K562 (cell line): Measurements from ENCODE around the gene TMEM117. TPM values are rescaled to one million over a fixed set of nuclear protein-coding genes. Genes with fewer than 3 reads are reported as not detected.

Experiments used
- ATAC-seq: fragments of 200-7000 bp; cut with Tn5 transposase; 3 replicates; pipeline ENCODE4 v1.9.1; 2020; ENCODE audit warnings: moderate library complexity
- BruUV-seq: library from RNA; stranded (reverse); fragments of 400-500 nt; replicated peaks from 2 replicates; lab custom pipeline; 2021; lab: Mats Ljungman, UMichigan
- CTCF ChIA-PET: fragments of 300-600 bp; formaldehyde crosslinking; extraction: SDS; loops from one replicate; lab custom pipeline; 2021; ENCODE audit warnings: low intra/inter-chr PET ratio; lab: Yijun Ruan, JAX
- POLR2A ChIA-PET: fragments of 300-600, 350-650 bp; sonication (Branson Sonifier 250); formaldehyde crosslinking; extraction: SDS; loops from one replicate; lab custom pipeline; 2021; ENCODE audit warnings: antibody characterized with exemption, inconsistent platforms; lab: Yijun Ruan, JAX
- DNase-seq, 4 experiments: peaks; one replicate each; pipeline versions ENCODE4 v3.0.0 to v3.0.0-alpha.2; 2011 to 2018; ENCODE audit warnings: low spot score in 3 of 4, mixed read lengths in 3 of 4; ENCODE audit errors: extremely low read depth in 1 of 4
- FAIRE-seq: peaks from 2 replicates; lab custom pipeline; 2011; peaks lifted over from hg19 to GRCh38; lab: Jason Lieb, UNC
- H2AFZ ChIP-seq: 2 replicates; pipeline ENCODE4 v1.6.0; 2011; ENCODE audit warnings: low read depth, low read length, control low read depth, inconsistent platforms
- H3K27ac ChIP-seq: fragments of 200-600 bp; 3 replicates; pipeline ENCODE4 v1.8.0; 2011; ENCODE audit warnings: low read depth, mild to moderate bottlenecking, control low read depth, inconsistent platforms, low read length, moderate library complexity, mixed read lengths; ENCODE audit errors: extremely low read depth
- H3K27me3 ChIP-seq, 2 experiments: fragments of 300-600 bp in 1 of 2; 2 replicates in 1 of 2; 3 replicates in 1 of 2; pipeline versions ENCODE4 v1.6.0 to v1.8.0; 2011; ENCODE audit warnings: inconsistent platforms in 2 of 2, low read length in 2 of 2, mild to moderate bottlenecking in 1 of 2, mixed read lengths in 1 of 2, moderate library complexity in 1 of 2; ENCODE audit not compliant: control insufficient read depth in 2 of 2, insufficient read depth in 2 of 2
- H3K36me3 ChIP-seq: fragments of 300-600 bp; 3 replicates; pipeline ENCODE4 v1.8.0; 2011; ENCODE audit warnings: mild to moderate bottlenecking, low read length, inconsistent platforms; ENCODE audit not compliant: control insufficient read depth, insufficient read depth
- H3K4me1 ChIP-seq, 2 experiments: fragments of 200-600 bp in 1 of 2; replicated peaks in 1 of 2; 2 replicates in 1 of 2; 3 replicates in 1 of 2; pipeline versions ENCODE4 v1.5.1 to v1.8.0; 2011; ENCODE audit warnings: inconsistent platforms in 2 of 2, low read length in 2 of 2, mild to moderate bottlenecking in 1 of 2, mixed read lengths in 1 of 2, moderate library complexity in 1 of 2; ENCODE audit not compliant: control insufficient read depth in 2 of 2, insufficient read depth in 2 of 2
- H3K4me2 ChIP-seq: 2 replicates; pipeline ENCODE4 v1.6.1; 2011; ENCODE audit warnings: low read length, control low read depth, inconsistent platforms, mixed read lengths; ENCODE audit not compliant: insufficient read depth
- H3K4me3 ChIP-seq: fragments of 200-600 bp; sonication (generic), shearing (Covaris generic); 2 replicates; pipeline ENCODE4 v1.5.1; 2016; ENCODE audit warnings: control low read depth, inconsistent platforms
- H3K79me2 ChIP-seq: fragments of 200-600 bp; 3 replicates; pipeline ENCODE4 v1.8.0; 2011; ENCODE audit warnings: low read length, inconsistent platforms; ENCODE audit not compliant: control insufficient read depth, insufficient read depth
- H3K9ac ChIP-seq, 2 experiments: 2 replicates each; pipeline versions ENCODE4 v1.6.0 to v1.6.1; 2011; ENCODE audit warnings: low read depth in 2 of 2, low read length in 2 of 2, control low read depth in 1 of 2, inconsistent platforms in 1 of 2, mild to moderate bottlenecking in 1 of 2, mixed read lengths in 1 of 2; ENCODE audit not compliant: insufficient read depth in 1 of 2
- H3K9me1 ChIP-seq: one replicate; pipeline ENCODE4 v1.6.0; 2011; ENCODE audit warnings: inconsistent platforms, mild to moderate bottlenecking, low read length, moderate library complexity; ENCODE audit not compliant: control insufficient read depth, insufficient read depth
- H3K9me3 ChIP-seq: replicated peaks from 2 replicates; pipeline ENCODE4 v1.5.1; 2011; ENCODE audit warnings: low read depth, low read length, inconsistent platforms; ENCODE audit not compliant: control insufficient read depth, insufficient read depth
- H4K20me1 ChIP-seq: replicated peaks from 2 replicates; pipeline ENCODE4 v1.6.1; 2011; ENCODE audit warnings: low read length, inconsistent platforms, mixed read lengths; ENCODE audit not compliant: control insufficient read depth, insufficient read depth
- BHLHE40 ChIP-seq: IDR thresholded peaks from 2 replicates; pipeline ENCODE4 v1.6.1; 2011; ENCODE audit warnings: low read length, improper control_type of control experiment
- CREM ChIP-seq: IDR thresholded peaks from 2 replicates; pipeline ENCODE4 v1.6.1; 2014; ENCODE audit warnings: antibody characterized with exemption, low read depth
- CXXC5 ChIP-seq: fragments of 250-450 bp; sonication (Bioruptor Pico); IDR thresholded peaks from 2 replicates; pipeline ENCODE4 v1.8.0; 2022; ENCODE audit warnings: inconsistent platforms, mild to moderate bottlenecking, moderate library complexity
- DPF2 ChIP-seq: fragments of 450-650 bp; IDR thresholded peaks from 2 replicates; pipeline ENCODE4 v1.6.1; 2016
- EGR1 ChIP-seq: fragments of 450-650 bp; conservative IDR thresholded peaks from 2 replicates; pipeline ENCODE4 v1.6.1; 2017; ENCODE audit warnings: mild to moderate bottlenecking
- GTF2E2 ChIP-seq: fragments of 200-800 bp; sonication (Bioruptor generic); IDR thresholded peaks from 2 replicates; pipeline ENCODE4 v1.6.1; 2016; ENCODE audit warnings: missing genetic modification characterization, missing compliant biosample characterization
- MGA ChIP-seq: fragments of 450-650 bp; IDR thresholded peaks from 2 replicates; pipeline ENCODE4 v1.6.1; 2016; ENCODE audit warnings: mild to moderate bottlenecking, moderate library complexity
- MNT ChIP-seq, 2 experiments: fragments of 450-650 bp; conservative IDR thresholded peaks; 2 replicates each; pipeline ENCODE4 v1.6.1; 2017; ENCODE audit warnings: mild to moderate bottlenecking in 2 of 2, moderate library complexity in 2 of 2
- SOX6 ChIP-seq: fragments of 450-650 bp; IDR thresholded peaks from 2 replicates; pipeline ENCODE4 v1.6.1; 2014; ENCODE audit warnings: mild to moderate bottlenecking
- ZNF586 ChIP-seq: fragments of 450-650 bp; formaldehyde crosslinking; conservative IDR thresholded peaks from 2 replicates; pipeline ENCODE4 v1.4.0; 2020; ENCODE audit warnings: mild to moderate bottlenecking, moderate library complexity
- WGBS: fragments of 100-300 bp; shearing (Covaris generic); methylation state at CpG from one replicate; pipeline ENCODE4 v1.1.6; 2016; ENCODE audit warnings: low coverage, mixed read lengths; ENCODE audit not compliant: insufficient coverage; ENCODE audit errors: missing lambda C conversion rate; 5-methylcytosine and 5-hydroxymethylcytosine counted together
- in situ Hi-C: fragments of 300-500 bp; cut with MboI; formaldehyde crosslinking; loops from 4 replicates; pipeline ENCODE4 v1.15.0; 2018; ENCODE audit warnings: inconsistent platforms, mixed read lengths
- intact Hi-C: fragments of 100-400 bp; cut with micrococcal nuclease; formaldehyde crosslinking; loops from 2 replicates; pipeline ENCODE4 v1.14.2; 2022
- polyA plus RNA-seq, 8 experiments: library from polyadenylated mRNA; depleted of rRNA in 4 of 8; stranded (reverse) in 5 of 8; unstranded in 3 of 8; fragments of >200 nt; fragmentation: Nextera tagmentation in 2 of 8; fragmentation: Illumina TruSeq in 1 of 8; extraction: Ambion mirVana in 2 of 8; extraction: Trizol in 1 of 8; gene quantifications; 2 replicates each; pipeline versions ENCODE4 v1.2.1 to v1.2.3, GENCODE V29; 2011 to 2014; ENCODE audit warnings: inconsistent platforms in 1 of 8, missing spikeins in 1 of 8
- total RNA-seq, 7 experiments: library from RNA; depleted of rRNA in 6 of 7; stranded (reverse); fragments of >200 nt in 6 of 7; fragmentation: Illumina TruSeq in 2 of 7; extraction: Trizol in 2 of 7; gene quantifications; 2 replicates each; pipeline versions ENCODE4 v1.2.1 to v1.2.3, GENCODE V29; 2011 to 2021; ENCODE audit warnings: low replicate concordance in 1 of 7

TMEM117 gene
- total and polyA plus RNA-seq, 9 of the 15 experiments (the other 6 are each of a cell fraction or from before 2014, with no cell fraction given): 0.31 to 2.8 (median 1.0) TPM

GRCh38 chr12:43836475-43836989, 651 bp downstream of the TMEM117 start:
- ATAC-seq: peak; percentile 51
- peak overlapping the region; percentile 62 for H3K4me3 ChIP-seq
- WGBS: 2% methylated on average over 7 of the region's 8 CpGs
- FAIRE-seq: peak; percentile 56
- peak in 2 of 4 experiments; percentile 10 to 28 for DNase-seq
- no peaks in the 10 kb centered on the region for H3K79me2 ChIP-seq
- no TSS peak for BruUV-seq
- intact Hi-C loops: no loop called here
- no peaks in the 10 kb centered on the region for H3K9me1 ChIP-seq
- POLR2A ChIA-PET: interaction anchor here (0.6 to 2.1 kb wide), 3 partner anchors 10 to 1113 kb away, joined by 3 to 8 read pairs (median 4); no protein-coding TSS in a partner anchor
- peaks cover 0 to 3% of the 10 kb centered on the region in 2 experiments; a peak in 3 of 5 replicates for H3K27me3 ChIP-seq
- no peaks in the 10 kb centered on the region for H3K36me3 ChIP-seq
- H3K9me3 ChIP-seq: no peaks in the 10 kb centered on the region
- H3K27ac ChIP-seq: peak overlapping the region; percentile 67; the same call in 1 of the 3 replicates
- CTCF ChIA-PET: no interaction called here
- H3K4me2 ChIP-seq: peak overlapping the region; percentile 69
- in situ Hi-C loops: no loop called here
- H3K4me1 ChIP-seq: peaks cover 0 to 14% of the 10 kb centered on the region in 2 experiments; a peak in 3 of 5 replicates
- no peaks in the 10 kb centered on the region for H4K20me1 ChIP-seq
- peak overlapping the region; percentile 84 for H2AFZ ChIP-seq
- H3K9ac ChIP-seq: peak overlapping the region; percentile 75 to 93
- TF ChIP-seq CXXC5 (CRISPR knock-in tag) (no peak), EGR1 (peak; percentile 72), MGA (peak; percentile 20; the same call in 1 of the 2 replicates), SOX6 (peak; percentile 20; the same call in 1 of the 2 replicates), CREM (no peak), ZNF586 (no peak), GTF2E2 (tag) (peak; percentile 63), BHLHE40 (peak; percentile 27; the same call in 1 of the 2 replicates), DPF2 (peak; percentile 24; the same call in 1 of the 2 replicates), MNT (conservative IDR thresholded peaks at IDR 0.05) (0 out of 4 replicates have a peak, but pooled peaks have one; percentile 24 to 27)
